Activated gamma-delta T cell treated with anti-CD3 and anti-CD28 coated beads, Interleukin-2, amount 50 U/mL, for 16 hours (primary cell): ENCODE measurements around the gene NEK6.

Source experiments
- DNase-seq: peaks from one replicate; pipeline ENCODE4 v3.0.0-alpha.2; 2020; ENCODE audit warnings: low read depth

NEK6 gene

GRCh38 chr9:124279531-124280175, 21.9 kb downstream of the NEK6 start:
- no peak for DNase-seq

GRCh38 chr9:124280176-124280691, 22.5 kb downstream of the NEK6 start:
- no peak for DNase-seq

DNA sequence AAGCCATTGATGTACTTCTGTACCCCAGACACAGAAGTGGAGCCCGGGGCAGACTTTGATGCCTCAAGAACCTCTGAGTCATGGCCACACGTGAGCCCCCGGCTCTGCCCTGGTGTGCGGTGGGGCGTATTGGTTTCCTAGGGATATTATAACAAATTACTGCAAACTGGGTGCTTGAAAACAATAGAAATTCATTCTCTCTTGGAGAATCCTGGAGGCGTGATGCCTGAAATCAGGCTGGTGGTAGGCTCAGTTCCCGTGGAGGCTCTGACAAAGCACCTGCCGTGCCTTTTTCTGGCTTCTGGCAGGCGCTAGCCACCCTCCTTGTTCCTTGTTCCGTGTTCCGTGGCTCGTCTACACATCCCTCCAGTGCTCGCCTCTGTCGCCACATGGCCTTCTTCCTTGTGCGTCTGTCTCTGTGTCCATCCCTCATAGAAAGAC, 24.2 kb downstream of the NEK6 start:
- DNase-seq: no peak

DNA sequence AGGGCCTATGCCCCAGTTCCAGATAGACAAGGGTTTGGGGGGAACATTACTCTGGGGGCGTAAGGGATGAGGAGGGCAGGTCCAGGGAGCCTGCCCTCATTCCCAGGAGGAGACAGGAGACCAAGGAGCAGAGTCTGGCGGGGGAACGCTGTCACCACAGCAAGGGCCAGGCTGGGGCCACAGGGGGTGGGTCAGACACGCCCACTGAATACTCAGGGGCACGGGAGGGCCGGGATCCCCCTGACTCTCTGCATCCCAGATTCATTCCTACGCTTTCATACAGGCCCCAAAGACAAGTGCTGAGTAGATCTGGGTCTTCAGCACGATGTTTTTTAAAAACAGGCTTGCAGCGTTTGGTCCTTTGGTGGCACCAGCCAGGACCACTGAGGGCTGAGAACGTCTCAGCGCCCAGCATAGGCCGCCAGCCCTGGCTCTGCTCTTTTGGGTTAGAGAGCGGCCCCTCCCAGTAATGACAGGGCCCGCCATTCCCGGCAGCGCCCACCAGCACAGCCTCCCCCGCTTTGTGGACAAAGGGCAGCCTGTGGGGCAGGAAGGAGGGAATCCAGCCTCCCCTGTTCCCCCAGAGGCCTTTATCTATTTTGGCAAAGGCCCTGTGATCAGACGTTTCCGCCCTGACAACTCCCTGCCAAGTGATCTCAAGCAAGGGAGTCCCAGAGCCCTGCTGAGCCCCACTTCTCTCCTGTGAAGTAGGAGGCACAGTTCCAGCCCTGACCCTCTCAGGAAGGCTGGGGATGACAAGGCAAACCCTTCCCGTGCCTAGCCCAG, 24.9 kb downstream of the NEK6 start:
- DNase-seq: no peak

- no peak for DNase-seq
These were observed 25.6 kb downstream of the NEK6 start for GRCh38 chr9:124283228-124283814.

GRCh38 chr9:124284237-124284831, 26.6 kb downstream of the NEK6 start:
- DNase-seq: no peak

- no peak for DNase-seq
These were observed 27.2 kb downstream of the NEK6 start for GRCh38 chr9:124284940-124285441.

- DNase-seq: no peak
These were observed 27.7 kb downstream of the NEK6 start for GRCh38 chr9:124285490-124285889.

DNA sequence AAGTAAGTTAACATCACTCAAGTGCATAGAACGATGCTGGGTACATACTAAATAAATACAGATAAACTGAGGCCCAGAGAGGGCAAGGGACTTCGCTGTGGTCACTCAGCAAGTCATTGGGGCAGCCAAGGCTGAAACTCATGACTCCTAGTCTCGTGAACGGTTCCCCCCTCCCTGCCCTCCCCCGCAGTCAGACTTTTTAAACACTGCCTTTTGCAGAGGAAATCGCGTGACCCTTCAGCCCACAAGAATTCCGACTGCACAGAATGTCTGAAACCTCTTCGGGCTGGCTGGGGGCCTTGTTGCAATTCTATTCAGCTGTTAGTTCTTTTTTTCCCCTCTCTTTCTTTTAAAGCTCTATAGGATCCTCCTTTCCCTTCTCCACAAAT, 28.1 kb downstream of the NEK6 start:
- peak; percentile 46 for DNase-seq

DNA sequence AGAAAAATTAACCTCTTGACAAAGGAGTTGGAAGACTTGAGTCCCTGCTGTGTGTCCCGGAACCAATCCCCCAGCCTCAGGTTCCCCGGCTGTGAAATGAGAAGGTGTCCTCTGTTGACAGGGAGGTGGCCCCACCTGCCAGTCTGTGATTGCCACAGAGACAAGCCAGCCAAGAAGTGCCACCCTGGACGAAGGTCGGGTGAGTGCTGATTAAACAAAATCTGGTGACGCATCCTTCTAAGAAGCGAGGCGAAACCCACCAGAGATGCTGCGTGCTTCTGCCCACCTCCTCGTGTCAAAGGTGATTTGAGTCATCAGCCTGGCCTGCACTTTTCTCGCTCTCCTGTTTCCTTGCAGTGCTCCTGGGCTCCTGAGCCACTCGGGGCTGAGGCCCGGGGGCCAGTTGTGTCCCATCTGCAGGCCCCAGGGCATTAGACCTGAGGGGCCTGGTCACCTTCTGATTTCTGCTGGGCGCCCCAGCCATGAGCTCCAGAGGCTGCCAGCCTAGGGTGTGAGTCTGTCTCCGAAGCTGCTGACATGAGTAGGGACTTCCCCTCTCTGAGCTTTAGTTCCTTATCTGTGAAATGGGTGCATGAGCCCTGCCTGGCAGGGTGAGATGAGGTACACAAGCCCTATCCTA, 28.7 kb downstream of the NEK6 start:
- DNase-seq: peak; percentile 53

DNA sequence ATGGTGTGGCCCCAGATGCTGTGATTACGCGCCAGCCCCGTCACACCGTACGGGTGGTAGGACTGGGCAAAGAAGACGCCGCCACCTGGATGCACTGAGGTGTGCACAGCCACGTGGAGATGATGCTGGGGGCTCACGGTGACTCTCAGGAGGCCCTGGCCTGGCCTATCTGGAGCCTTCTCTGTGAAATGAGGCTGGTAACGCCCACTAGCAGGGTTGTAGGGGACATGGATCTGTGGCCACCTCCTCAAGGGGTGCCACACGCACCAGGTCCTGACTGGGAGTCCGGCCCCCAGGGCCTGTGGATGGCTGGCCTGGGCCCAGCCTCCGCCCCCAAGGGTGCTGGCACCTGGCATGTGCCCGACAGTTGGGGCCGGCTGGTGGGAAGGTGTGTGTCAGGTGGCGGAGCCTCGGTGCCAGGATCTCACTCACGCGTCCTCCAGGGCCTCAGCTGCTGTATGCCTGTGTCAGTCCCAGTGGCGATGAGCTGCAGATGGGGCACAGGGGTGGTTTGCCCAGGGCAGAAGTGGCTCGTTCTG, 32.4 kb downstream of the NEK6 start:
- no peak for DNase-seq

- no peak for DNase-seq
These were observed 33.2 kb downstream of the NEK6 start for GRCh38 chr9:124290743-124291554.

- peak; percentile 22 for DNase-seq
These were observed 34.1 kb downstream of the NEK6 start for GRCh38 chr9:124291801-124292396.

DNA sequence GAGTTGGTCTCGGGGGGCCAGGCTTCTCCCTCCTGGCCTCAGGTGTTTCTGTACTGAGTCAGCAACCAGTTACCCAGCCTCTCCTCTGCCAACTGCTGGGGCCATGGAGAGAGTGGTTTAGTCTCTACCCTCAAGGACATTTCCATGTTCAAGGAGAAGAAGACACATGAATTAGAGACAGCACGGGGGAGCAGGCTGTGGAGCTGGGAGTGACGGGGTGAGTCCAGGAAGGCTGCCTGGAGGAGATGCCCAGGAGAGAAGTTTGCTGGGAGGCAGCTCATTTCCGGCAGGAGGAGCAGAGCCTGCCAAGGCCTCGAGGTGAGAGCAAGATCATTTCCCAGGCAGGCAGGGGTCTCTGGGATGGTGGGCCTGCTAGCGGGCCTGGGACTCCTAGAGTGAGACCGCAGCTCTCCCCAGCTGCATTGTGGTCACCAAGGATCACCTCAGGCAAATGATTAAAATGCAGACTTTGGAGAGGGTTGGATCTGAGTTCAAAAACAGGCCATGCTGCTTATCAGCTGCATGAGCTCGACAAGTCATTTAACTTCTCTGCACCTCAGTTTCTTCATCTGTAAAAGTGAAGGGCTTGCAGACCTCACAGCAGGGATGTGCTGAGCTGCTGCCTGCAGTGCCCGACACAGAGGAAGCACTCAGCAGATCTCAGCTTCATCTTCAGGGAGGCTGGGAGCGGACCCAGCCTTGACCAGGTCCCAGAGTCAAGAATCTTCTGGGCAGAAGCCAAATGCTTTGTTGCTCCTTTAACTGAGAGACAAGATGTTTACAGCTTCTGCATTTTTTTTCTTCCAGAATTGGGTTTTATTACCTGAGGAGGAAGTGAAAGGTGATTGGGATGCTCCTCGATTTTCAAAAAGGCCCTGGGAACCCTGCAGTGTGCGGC, 35.2 kb downstream of the NEK6 start:
- DNase-seq: no peak

DNA sequence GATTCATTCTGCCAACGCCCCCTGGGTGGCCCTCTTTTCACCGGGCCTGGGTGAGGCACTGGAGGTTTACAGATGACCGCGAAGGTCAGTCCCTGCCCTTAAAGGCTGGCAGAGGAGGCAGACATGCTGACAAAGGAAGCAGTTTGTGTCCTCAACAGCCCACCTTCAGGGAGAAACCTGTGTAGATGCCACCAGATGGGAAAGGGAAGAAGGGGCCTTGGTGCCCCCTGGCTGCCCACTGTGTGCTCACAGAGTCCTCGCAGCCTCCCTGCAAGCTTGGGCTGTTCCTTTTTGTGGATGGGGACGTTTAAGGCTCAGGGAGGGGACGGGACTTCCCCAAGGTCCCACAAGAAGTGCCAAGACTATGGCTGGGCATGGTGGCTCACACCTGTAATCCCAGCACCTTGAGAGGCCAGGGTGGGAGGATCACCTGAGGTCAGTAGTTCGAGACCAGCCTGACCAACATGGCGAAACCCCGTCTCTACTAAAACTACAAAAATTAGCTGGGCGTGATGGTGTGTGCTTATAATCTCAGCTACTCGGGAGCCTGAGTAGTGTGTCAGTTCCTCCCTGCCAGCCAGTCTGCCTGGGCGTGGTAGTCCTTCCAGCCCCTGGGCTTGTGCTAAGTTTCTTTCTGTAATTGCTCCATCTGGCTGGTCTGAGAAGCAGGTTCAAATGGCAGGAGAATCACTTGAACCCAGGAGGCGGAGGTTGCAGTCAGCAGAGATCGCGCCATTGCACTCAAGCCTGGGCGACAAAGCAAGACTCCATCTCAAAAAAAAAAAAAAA, 36.2 kb downstream of the NEK6 start:
- DNase-seq: no peak

- no peak for DNase-seq
These were observed 37.5 kb downstream of the NEK6 start for GRCh38 chr9:124295159-124295794.

GRCh38 chr9:124296094-124296493, 38.3 kb downstream of the NEK6 start:
- no peak for DNase-seq
